LNCaP clone FGC (cell line): ENCODE measurements around the gene LILRB3.
A peak's percentile ranks its signal among the peaks of the same experiment; 100 is the strongest.
"Not testable (repeated sequence)": the region's sequence is repeated elsewhere in the genome, so short reads cannot be mapped to it uniquely, and the experiment has no call there.

Source experiments
- DNase-seq: peaks from one replicate; pipeline ENCODE4 v3.0.0-alpha.2; 2011; ENCODE audit warnings: low read depth
- H3K4me3 ChIP-seq: 2 replicates; pipeline ENCODE4 v1.5.1; 2011; ENCODE audit warnings: mild to moderate bottlenecking, low read depth, low read length, control low read depth
- TF ChIP-seq, protein P1 (sequence below): IDR thresholded peaks from 2 replicates; pipeline ENCODE4 v1.5.1; 2012; ENCODE audit warnings: mild to moderate bottlenecking; ENCODE audit not compliant: control insufficient read depth, insufficient read depth; ENCODE audit errors: extremely low read depth

LILRB3 gene

DNA sequence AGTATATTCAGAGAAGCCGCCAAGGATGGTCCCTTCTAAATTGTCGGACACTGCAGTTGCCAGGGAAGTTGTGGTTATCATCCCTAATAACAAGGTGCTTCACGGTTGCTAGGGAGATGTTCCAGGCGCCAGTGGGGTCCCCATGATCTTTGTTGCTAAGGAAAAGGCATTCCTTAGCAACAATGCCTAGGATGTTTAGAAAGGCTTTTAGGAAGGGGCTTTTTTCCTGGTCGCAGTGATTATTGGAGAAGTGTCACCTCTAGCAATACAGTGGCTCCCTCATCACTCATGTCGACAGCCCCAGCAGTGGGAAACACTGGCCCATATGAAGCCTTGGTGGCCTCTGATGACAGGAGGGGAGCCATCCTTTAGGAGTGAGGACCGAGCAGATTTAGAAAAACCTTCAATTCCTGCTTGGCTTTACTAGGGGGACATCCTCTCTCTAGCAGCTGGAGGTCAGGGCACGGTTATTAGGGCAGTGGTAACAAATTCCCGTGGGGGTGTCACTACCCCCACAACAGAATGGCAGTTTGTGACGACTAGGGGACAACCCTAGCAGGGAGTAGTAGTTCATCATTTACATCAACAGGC lies 43.5 kb downstream of the LILRB3 start:
- DNase-seq = no peak
- TF ChIP-seq, protein P1, sequence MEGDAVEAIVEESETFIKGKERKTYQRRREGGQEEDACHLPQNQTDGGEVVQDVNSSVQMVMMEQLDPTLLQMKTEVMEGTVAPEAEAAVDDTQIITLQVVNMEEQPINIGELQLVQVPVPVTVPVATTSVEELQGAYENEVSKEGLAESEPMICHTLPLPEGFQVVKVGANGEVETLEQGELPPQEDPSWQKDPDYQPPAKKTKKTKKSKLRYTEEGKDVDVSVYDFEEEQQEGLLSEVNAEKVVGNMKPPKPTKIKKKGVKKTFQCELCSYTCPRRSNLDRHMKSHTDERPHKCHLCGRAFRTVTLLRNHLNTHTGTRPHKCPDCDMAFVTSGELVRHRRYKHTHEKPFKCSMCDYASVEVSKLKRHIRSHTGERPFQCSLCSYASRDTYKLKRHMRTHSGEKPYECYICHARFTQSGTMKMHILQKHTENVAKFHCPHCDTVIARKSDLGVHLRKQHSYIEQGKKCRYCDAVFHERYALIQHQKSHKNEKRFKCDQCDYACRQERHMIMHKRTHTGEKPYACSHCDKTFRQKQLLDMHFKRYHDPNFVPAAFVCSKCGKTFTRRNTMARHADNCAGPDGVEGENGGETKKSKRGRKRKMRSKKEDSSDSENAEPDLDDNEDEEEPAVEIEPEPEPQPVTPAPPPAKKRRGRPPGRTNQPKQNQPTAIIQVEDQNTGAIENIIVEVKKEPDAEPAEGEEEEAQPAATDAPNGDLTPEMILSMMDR = no peak
- H3K4me3 ChIP-seq = no peak overlapping the region

DNA sequence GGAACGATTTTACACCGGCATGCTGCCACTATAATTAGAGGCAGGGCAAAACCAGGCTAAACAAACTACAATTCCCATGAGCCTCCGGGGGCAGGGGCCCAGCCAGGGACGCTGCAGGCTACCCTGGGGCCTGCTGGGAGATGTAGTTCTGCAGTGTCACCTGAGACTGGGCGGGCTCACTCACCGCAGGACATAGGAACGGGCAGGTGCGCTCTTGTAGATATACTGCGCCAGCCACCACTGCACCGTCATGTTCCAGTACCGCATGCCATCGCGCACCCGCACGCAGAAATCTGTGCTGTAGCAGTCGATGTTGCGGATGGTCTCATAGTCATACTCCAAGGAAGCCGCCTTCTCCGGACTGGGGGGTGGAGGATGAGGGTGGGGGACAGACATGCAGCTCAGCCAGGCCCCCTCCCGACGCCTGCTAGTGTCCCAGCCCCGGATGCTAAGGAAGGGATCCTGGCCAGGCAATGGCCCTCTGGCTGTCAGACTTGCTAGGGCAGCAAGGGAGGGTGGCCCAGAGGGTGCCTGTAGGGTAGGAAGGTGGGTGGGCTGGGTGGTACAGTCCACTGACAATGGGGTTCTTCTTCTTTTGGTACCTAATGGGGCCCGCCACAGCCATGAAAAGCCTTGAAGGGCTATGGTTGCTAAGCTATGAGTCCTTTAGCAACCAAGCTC lies 44.1 kb downstream of the LILRB3 start:
- TF ChIP-seq, protein P1 = no peak
- no peak for DNase-seq
- H3K4me3 ChIP-seq = no peak overlapping the region

DNA sequence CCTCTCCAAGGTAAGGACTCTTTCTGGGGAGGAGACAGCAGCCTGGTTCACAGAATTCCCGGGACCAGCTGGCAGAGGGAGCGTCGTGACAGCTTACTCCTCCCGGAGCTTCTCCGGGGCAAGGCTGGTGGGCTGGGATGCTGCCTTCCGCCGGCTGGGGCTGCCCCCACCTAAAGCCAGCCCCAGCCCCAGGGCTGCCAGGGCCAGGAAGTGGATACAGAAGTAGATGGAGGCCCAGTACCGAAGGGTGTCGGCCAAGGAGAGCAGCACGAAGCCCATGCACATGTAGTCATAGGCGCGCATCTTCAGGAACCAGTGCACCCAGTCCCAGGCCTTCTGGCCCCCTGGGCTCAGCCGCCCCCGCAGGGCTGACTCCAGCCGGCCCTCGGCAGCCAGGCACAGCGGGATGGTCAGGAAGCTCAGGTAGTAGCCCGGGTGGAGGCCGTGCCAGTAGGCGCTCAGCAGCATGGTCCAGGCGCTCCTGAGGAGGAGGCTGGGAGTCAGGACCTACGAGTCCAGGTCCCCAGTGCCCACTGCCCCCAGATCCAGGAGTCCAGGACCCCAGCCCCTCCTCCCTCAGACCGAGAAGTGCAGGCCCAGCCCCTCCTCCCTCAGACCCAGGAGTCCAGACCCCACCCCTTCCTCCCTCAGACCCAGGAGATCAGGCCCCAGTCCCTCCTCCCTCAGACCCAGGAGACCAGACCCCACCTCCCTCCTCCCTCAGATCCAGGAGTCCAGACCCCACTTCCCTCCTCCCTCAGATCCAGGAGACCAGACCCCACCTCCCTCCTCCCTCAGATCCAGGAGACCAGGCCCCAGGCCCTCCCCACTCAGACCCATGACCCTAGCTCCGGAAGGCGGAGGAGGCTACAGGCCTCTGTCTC lies 48.6 kb downstream of the LILRB3 start:
- no peak overlapping the region for H3K4me3 ChIP-seq
- TF ChIP-seq, protein P1 = no peak
- no peak for DNase-seq

DNA sequence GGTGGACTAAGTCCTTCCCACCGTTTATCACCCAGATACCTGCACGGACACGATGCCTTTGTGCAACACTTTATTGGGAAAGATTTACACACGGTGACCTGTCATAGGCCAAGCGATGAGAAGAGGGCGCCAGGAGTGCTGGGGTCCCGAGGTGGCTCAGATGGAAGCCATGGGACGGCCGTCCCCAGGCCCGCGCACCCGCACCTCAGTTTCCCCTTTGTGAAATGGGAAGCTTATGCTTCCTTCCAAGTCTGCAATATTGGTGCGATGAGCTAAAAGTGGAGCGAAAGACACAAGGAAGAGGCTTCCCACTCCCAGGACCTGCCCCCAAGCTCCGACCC lies 49.5 kb downstream of the LILRB3 start:
- H3K4me3 ChIP-seq = peak overlapping the region; percentile 93
- TF ChIP-seq, protein P1 = no peak
- DNase-seq = no peak

DNA sequence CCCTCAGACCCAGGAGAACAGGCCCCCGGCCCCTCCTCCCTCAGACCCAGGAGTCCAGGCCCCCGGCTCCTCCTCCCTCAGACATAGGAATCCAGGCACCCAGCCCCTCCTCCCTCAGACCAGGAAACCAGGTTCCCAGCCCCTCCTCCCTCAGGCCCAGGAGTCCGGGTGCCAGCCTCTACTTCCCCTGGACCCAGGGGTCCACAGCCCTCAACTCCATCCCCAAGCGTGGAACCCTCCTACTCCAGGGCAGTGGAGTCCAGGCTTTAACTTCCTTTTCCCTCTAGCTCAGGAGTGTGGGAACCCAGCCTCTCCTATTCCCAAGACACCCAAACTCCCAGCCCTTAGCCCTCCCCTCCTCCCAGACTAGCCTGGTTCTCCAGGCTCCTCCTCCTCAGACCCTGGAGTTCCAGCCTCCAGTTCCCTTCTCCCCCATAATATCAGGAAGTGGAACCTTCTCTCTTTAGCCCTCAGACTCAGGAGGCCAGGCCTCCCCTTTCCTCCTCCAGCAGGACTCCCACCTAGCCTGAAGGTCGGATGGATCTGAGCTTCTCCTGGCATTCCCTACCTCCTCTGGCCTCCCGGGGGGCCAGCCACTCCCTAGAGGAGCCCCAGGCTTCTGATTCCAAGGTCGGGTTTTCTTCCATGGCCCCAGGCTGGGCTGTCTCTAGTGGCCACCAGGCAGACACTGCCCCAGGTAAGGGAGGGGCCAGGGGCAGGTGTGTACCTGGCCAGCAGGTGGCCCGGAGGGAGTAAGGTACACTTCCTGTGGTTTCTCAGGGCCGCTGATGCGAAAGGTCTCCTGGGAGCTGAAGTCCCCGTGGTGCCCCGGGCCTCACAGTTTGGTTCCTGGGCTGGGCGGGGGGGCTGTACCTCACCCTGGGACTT lies 50.1 kb downstream of the LILRB3 start, which contains the start of gene TMC4:
TMC4 (minus strand) TSS at position 690 of the 888 bp plus-strand sequence; CDS start at position 647, 43 bp downstream.
- peak; percentile 70 for DNase-seq
- TF ChIP-seq, protein P1 = peak; percentile 35

DNA sequence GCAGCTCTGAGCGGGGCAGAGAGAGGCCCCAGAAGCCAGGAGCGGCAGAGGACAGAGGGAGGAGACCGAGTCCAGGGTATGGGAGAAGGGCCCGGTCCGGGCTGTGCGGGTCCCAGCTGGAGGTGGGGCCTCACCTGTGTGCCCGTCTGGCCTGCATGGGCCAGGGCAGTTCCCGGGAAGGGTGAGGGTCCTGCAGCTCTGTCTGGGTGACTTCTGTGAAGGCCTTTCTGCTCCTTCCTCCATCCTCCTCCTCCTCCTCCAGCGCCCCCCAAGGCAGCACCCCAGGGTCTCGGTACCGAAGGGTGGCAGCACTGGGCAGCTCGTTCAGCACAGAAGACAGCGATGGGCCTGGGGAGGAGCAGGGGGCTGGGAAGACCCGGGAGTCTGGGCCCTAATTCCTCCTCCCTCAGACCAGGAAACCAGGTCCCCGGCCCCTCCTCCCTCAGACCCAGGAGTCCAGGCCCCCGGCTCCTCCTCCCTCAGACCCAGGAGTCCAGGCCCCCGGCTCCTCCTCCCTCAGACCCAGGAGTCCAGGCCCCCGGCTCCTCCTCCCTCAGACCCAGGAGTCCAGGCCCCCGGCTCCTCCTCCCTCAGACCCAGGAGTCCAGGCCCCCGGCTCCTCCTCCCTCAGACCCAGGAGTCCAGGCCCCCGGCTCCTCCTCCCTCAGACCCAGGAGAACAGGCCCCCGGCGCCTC lies 50.9 kb downstream of the LILRB3 start:
- not testable (repeated sequence) for DNase-seq
- H3K4me3 ChIP-seq = peak overlapping the region; percentile 93

More for the DNA sequence above, 50.1 kb downstream of the LILRB3 start, which contains the start of gene TMC4:
- peak within 1 kb of the TSS; percentile 93 for H3K4me3 ChIP-seq
